ENCODE results near the gene NOS1AP.

- no peak for TF ChIP-seq CTCF (IDR thresholded peaks at IDR 0.05)
- no peak for TF ChIP-seq EP300 (IDR thresholded peaks at IDR 0.05)
Observed at GRCh38 chr1:162276493-162276892, 207.0 kb downstream of the NOS1AP start.

Measured in ovary (tissue), 3 donors.